Suprapubic skin (tissue), 4 donors: ENCODE data around the gene DNAH12. TPM values are rescaled to one million over a fixed set of nuclear protein-coding genes. Genes with fewer than 3 reads are reported as not detected.

Experiments
- DNase-seq, 2 donors: peaks; one replicate each; pipeline ENCODE4 v3.0.0-alpha.2; 2019; ENCODE audit warnings: low spot score in 2 of 2
- H3K27ac ChIP-seq: fragments of 200-600 bp; sonication (generic); one replicate; pipeline ENCODE4 v1.5.1; 2019
- H3K27me3 ChIP-seq: fragments of 200-600 bp; sonication (generic); one replicate; pipeline ENCODE4 v1.5.1; 2019
- H3K36me3 ChIP-seq: fragments of 200-600 bp; sonication (generic); one replicate; pipeline ENCODE4 v1.5.1; 2019
- H3K4me1 ChIP-seq: fragments of 200-600 bp; sonication (generic); one replicate; pipeline ENCODE4 v1.5.1; 2019
- H3K4me3 ChIP-seq: fragments of 200-600 bp; sonication (generic); one replicate; pipeline ENCODE4 v1.5.1; 2019; ENCODE audit warnings: mild to moderate bottlenecking
- H3K9me3 ChIP-seq: fragments of 200-600 bp; sonication (generic); one replicate; pipeline ENCODE4 v1.5.1; 2019
- EP300 ChIP-seq: sonication (generic); formaldehyde crosslinking; IDR thresholded peaks from one replicate; pipeline ENCODE4 v1.6.1; 2017; ENCODE audit warnings: antibody characterized with exemption
- POLR2A ChIP-seq, 2 donors: fragments of 450-650 bp; IDR thresholded peaks; one replicate each; pipeline ENCODE4 v1.6.1; 2017; ENCODE audit warnings: antibody characterized with exemption in 2 of 2, mild to moderate bottlenecking in 2 of 2, moderate library complexity in 2 of 2
- POLR2AphosphoS5 ChIP-seq, 3 donors: sonication (generic); formaldehyde crosslinking; IDR thresholded peaks; one replicate each; pipeline ENCODE4 v1.6.1; 2017; ENCODE audit warnings: antibody characterized with exemption in 3 of 3
- WGBS: methylation state at CpG from one replicate; pipeline ENCODE4 v1.1.5; 2018; 5-methylcytosine and 5-hydroxymethylcytosine counted together
- total RNA-seq, 4 donors: library from RNA; depleted of rRNA; stranded (reverse); fragments of >200 nt; gene quantifications; one replicate each; pipeline ENCODE4 v1.1.0, GENCODE V29; 2016
- TF ChIP-seq, protein P1 (sequence below), 2 donors: fragments of 200-600 bp in 1 of 2; fragments of 450-650 bp in 1 of 2; sonication (generic) in 1 of 2; IDR thresholded peaks; one replicate each; pipeline ENCODE4 v1.5.1; 2016 to 2019; ENCODE audit warnings: antibody characterized with exemption in 2 of 2, mild to moderate bottlenecking in 1 of 2, moderate library complexity in 1 of 2

Gene DNAH12
- total RNA-seq, 4 donors from 2014 or later = 0.73 TPM; not detected in 3

DNA sequence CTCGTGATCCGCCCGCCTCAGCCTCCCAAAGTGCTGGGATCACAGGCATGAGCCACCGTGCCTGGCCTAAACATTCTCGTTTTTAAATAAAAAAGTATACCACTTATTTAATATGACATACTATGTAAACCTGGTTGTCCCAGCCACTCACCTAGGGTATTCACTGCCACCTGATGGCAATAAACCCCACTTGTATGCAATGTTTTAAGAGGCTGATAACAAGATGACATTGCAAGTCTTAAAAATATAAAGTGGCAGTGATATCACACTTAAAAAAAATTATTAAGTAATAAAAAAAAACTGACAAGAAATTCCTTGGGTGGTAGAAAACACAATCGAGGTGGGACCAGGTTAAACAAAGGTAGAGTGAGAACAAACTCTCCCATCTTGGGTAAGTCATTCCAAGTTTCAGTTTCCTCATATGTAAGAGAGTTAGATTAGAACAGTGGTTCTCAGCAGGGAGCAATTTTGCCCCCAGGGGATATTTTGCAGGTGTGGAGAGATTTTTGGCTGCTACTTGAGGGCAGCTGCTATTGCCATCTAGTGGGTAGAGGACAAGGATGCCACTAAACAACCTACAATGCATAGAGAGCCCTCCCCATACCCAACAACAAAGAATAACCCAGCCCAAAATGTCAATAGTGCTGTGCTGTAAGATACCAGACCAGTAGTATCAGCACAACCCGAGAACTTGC is 38.5 kb upstream of the DNAH12 start:
- peaks cover 47% of the 10 kb centered on the region for H3K36me3 ChIP-seq
- H3K4me3 ChIP-seq = no peak overlapping the region
- WGBS = 90% methylated on average over 7 of the region's 7 CpGs
- TF ChIP-seq, protein P1, sequence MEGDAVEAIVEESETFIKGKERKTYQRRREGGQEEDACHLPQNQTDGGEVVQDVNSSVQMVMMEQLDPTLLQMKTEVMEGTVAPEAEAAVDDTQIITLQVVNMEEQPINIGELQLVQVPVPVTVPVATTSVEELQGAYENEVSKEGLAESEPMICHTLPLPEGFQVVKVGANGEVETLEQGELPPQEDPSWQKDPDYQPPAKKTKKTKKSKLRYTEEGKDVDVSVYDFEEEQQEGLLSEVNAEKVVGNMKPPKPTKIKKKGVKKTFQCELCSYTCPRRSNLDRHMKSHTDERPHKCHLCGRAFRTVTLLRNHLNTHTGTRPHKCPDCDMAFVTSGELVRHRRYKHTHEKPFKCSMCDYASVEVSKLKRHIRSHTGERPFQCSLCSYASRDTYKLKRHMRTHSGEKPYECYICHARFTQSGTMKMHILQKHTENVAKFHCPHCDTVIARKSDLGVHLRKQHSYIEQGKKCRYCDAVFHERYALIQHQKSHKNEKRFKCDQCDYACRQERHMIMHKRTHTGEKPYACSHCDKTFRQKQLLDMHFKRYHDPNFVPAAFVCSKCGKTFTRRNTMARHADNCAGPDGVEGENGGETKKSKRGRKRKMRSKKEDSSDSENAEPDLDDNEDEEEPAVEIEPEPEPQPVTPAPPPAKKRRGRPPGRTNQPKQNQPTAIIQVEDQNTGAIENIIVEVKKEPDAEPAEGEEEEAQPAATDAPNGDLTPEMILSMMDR (IDR thresholded peaks at IDR 0.05) = peak in 1 of 2 donors; percentile 20
- TF ChIP-seq EP300 = no peak
- DNase-seq = no peak
- no peaks in the 10 kb centered on the region for H3K27me3 ChIP-seq
- H3K4me1 ChIP-seq = peaks cover 8% of the 10 kb centered on the region
- no peak overlapping the region for H3K27ac ChIP-seq
- H3K9me3 ChIP-seq = no peaks in the 10 kb centered on the region

DNA sequence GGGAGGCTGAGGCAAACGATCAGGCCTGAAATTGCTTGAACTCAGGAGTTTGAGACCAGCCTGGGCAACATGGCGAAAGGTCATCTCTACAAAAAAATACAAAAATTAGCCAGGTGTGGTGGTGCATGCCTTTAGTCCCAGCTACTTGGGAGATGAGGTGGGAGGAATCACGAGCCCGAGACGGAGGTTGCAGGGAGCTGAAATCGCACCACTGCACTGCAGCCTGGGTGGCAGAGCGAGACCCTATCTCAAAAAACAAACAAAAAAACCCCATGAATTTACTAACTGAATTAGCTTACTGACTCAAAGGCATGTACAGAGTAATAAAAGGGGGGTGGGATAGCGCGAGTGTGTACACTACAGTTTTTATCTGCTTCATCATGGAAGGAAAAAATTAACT is 33.7 kb upstream of the DNAH12 start:
- no peaks in the 10 kb centered on the region for H3K27me3 ChIP-seq
- no peaks in the 10 kb centered on the region for H3K9me3 ChIP-seq
- DNase-seq = no peak
- H3K4me3 ChIP-seq = no peak overlapping the region
- no peak for TF ChIP-seq POLR2AphosphoS5 (IDR thresholded peaks at IDR 0.05)
- no peak for TF ChIP-seq EP300
- TF ChIP-seq, protein P1 (IDR thresholded peaks at IDR 0.05) = no peak
- no peak for TF ChIP-seq POLR2A (IDR thresholded peaks at IDR 0.05)
- H3K4me1 ChIP-seq = peaks cover 6% of the 10 kb centered on the region
- 93% methylated on average over 9 of the region's 9 CpGs for WGBS
- H3K27ac ChIP-seq = no peak overlapping the region
- peaks cover 81% of the 10 kb centered on the region for H3K36me3 ChIP-seq

DNA sequence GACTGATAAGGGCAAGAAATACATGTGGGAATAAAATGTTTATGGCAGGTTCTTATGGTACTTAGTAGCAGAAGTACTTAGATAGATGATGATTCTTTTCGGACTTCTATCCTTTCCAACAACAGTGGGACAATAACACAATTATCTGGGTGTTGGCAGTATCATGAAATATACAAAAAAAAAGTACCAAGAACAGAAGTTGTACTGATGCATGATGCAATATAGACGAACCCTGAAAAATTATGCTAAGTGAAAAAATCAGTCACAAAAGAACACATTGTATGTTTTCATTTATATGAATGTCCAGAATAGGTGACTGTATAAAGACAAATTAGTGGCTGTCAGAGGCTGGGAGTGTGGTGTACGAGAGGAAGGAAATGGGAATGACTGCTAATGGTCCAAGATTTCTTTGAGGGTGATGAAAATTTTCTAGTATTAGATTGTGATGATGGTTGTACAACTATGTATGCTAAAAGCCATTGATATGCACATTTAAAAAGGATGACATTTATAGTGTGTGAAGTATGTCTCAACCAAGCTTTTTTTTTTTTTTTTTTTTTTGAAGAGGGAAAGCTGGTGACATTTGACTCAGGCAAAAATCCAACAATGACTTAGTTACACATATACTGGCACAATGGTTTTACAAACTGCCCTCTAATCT is 32.0 kb upstream of the DNAH12 start:
- no peaks in the 10 kb centered on the region for H3K4me1 ChIP-seq
- H3K36me3 ChIP-seq = peaks cover 88% of the 10 kb centered on the region
- no peaks in the 10 kb centered on the region for H3K9me3 ChIP-seq
- H3K27ac ChIP-seq = no peak overlapping the region
- H3K4me3 ChIP-seq = no peak overlapping the region
- TF ChIP-seq, protein P1 (IDR thresholded peaks at IDR 0.05) = no peak
- TF ChIP-seq POLR2AphosphoS5 (IDR thresholded peaks at IDR 0.05) = no peak
- no peak for TF ChIP-seq POLR2A (IDR thresholded peaks at IDR 0.05)
- TF ChIP-seq EP300 = no peak
- WGBS = 75% methylated on average over 3 of the region's 3 CpGs
- no peak for DNase-seq
- no peaks in the 10 kb centered on the region for H3K27me3 ChIP-seq

DNA sequence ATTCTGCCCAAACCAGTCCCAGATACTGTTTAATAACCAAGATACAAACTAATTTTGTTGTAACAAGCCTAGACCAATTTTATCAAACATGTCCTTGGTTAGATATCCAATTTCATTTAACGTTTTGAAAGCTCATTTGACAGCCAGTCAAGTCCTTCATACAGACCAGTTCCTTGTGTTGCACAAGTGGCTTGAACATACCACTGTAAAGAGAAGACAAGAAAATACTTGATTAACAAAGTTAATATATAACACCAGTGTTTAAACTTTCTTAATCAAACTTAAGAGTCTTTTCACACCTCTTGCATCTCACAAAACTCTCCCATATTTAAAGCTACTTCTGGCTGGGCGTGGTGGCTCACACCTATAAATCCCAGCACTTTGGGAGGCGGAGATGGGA is 28.0 kb upstream of the DNAH12 start:
- DNase-seq = no peak
- Histone ChIP-seq H3K4me1 (no peaks in the 10 kb centered on the region), H3K27ac (no peak overlapping the region), H3K36me3 (peaks cover 63% of the 10 kb centered on the region), H3K4me3 (no peak overlapping the region), H3K9me3 (no peaks in the 10 kb centered on the region), H3K27me3 (no peaks in the 10 kb centered on the region)
- TF ChIP-seq EP300 (no peak), POLR2A (IDR thresholded peaks at IDR 0.05) (no peak), POLR2AphosphoS5 (IDR thresholded peaks at IDR 0.05) (no peak)
- TF ChIP-seq, protein P1 (IDR thresholded peaks at IDR 0.05) = no peak
- WGBS = 69% methylated on average over 3 of the region's 3 CpGs

DNA sequence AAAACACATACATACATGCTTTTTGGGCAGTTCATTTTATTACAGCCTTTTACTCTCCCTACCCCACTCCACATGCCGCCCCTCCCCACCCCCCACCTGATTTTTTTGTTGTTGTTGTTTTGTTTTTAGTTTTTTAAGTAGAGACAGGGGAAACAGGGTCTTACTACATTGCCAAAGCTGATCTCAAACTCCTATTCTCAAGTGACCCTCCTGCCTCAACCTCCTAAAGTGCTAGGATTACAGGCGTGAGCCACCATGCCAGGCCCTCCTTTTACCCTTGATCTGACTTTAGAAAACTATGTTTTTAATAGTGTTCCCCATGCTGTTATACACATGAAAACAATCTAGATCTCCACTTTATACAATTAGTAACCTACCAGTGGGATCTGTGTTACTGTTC is 26.7 kb upstream of the DNAH12 start:
- peaks cover 66% of the 10 kb centered on the region for H3K36me3 ChIP-seq
- H3K27ac ChIP-seq = no peak overlapping the region
- DNase-seq = no peak
- WGBS = 95% methylated on average over 2 of the region's 2 CpGs
- TF ChIP-seq EP300 = no peak
- no peak for TF ChIP-seq POLR2A (IDR thresholded peaks at IDR 0.05)
- no peak for TF ChIP-seq POLR2AphosphoS5 (IDR thresholded peaks at IDR 0.05)
- TF ChIP-seq, protein P1 (IDR thresholded peaks at IDR 0.05) = no peak
- no peak overlapping the region for H3K4me3 ChIP-seq
- no peaks in the 10 kb centered on the region for H3K9me3 ChIP-seq
- no peaks in the 10 kb centered on the region for H3K4me1 ChIP-seq
- no peaks in the 10 kb centered on the region for H3K27me3 ChIP-seq
